ENCODE data around the gene SNED1. TPM values are rescaled to one million over a fixed set of nuclear protein-coding genes. Genes with fewer than 3 reads are reported as not detected.

SNED1 gene
- total RNA-seq, 4 donors from 2014 or later, result 18.0 to 52.2 (median 32.5) TPM

DNA sequence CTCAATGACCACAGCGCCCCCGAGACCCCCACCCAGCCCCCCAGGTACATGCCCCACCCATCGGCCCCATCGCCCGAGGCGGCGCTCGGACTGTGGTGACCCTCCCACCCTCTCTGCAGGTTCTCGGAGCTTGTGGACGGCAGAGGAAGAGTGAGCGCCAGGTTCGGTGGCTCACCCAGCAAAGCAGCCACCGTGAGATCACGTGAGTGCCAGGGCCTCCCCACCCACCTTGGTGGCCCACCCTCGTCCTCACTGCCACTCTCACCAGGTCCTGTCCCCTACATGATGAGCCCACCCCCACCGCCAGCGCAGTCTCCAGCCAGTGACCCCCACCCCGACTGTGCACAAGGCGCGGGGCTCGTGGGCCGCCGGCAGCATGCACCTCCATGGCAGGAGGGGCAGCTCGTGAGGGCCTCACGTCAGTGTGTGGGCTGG is 73.3 kb downstream of the SNED1 start:
- no peak for DNase-seq (ENCODE audit: low spot score)
- ATAC-seq (ENCODE audit: low FRiP score), result no peak
- TF ChIP-seq, protein P1, sequence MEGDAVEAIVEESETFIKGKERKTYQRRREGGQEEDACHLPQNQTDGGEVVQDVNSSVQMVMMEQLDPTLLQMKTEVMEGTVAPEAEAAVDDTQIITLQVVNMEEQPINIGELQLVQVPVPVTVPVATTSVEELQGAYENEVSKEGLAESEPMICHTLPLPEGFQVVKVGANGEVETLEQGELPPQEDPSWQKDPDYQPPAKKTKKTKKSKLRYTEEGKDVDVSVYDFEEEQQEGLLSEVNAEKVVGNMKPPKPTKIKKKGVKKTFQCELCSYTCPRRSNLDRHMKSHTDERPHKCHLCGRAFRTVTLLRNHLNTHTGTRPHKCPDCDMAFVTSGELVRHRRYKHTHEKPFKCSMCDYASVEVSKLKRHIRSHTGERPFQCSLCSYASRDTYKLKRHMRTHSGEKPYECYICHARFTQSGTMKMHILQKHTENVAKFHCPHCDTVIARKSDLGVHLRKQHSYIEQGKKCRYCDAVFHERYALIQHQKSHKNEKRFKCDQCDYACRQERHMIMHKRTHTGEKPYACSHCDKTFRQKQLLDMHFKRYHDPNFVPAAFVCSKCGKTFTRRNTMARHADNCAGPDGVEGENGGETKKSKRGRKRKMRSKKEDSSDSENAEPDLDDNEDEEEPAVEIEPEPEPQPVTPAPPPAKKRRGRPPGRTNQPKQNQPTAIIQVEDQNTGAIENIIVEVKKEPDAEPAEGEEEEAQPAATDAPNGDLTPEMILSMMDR (IDR thresholded peaks at IDR 0.05), result no peak

DNA sequence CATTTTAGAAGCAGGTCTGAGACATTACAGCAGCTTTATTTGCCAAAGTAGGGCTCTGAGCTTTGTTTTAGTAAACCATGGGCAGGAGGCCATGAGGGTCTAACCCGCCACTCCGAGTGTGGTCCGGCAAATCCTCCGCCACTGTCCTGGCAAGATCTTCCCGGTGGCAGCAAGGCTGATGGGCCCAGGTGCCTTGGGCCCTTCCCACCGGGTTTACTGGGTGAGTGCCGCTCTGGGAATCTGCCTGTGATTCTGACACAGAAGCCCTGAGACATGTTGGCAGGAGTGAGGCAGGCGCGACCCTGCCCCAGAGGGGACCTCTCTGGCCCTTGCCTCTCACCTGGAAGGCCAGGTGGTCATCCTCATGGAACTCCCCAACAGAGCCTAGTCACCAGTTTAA is 73.7 kb downstream of the SNED1 start:
- DNase-seq (ENCODE audit: low spot score), result no peak
- no peak for ATAC-seq (ENCODE audit: low FRiP score)
- TF ChIP-seq, protein P1 (IDR thresholded peaks at IDR 0.05), result no peak

DNA sequence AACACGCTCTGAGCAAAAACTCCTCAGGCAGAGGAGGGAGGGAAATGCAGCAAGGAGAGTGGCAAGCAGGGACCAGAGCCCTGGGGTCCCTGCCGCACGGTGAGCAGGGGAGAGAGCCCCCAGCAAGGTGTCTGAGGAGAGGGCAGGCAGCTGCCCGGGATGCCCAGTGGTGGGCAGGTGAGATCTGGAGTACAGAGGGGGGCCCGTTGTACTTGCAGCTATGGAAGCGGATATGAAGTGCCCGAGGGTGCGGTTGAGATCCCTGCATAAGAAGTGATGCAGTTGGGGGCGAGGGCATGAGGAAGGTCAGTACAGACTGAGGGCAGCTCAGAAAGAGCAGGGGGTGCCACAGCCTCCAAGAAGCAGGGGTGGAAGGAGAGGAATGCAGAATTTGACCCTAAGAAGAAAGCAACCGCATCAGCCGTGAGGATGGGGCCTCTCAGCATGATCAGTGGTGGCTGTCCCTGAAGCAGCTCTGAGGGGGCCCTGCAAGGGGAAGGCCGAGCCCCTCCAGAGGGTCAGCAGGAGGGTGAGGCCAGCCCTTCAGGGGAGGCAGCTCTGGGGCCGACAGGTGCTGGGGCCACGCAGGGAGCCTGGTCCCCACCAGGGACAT is 74.2 kb downstream of the SNED1 start:
- TF ChIP-seq, protein P1 (IDR thresholded peaks at IDR 0.05), result no peak
- ATAC-seq (ENCODE audit: low FRiP score) (no peak), DNase-seq (ENCODE audit: low spot score) (no peak)

DNA sequence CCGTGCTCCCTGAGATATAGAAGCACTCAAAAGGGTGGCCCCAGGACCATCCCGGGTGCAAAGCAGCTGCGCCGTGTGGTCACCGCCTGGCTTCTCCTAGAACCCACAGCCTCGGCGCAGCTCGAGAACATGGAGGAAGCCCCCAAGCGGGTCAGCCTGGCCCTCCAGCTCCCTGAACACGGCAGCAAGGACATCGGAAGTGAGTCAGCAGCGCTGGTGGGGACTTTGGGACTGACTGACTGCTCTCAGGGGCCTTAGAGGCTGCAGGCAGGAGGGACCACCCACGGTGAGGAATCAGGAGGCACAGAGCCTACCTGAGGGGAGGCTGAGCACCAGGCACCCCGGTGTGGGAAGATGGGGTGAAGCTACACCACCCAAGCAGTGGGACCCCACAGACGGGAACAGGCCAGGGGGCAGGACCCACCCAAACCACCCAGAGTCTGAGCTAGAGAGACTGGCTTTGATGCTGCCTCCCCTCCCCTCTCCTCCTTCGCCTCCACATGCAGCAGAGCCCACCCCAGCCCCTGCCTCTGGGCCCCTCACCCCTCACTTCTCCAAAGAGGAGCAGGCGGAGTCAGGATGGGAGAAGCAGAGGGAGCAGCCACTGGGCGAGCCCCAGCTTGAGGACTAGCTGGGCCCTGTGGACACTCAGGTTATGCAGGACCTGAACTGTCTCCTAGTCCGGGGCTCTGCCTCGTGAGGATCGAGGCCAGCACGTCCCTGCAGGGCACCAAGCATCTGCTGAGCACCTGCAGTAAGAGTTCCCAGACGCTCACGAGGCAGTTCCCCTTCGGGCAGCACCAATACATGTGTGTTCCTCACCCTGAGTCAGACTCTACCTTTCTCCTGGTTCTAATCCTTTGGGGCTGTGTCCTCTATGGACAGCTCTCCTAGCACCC is 75.0 kb downstream of the SNED1 start:
- no peak for ATAC-seq (ENCODE audit: low FRiP score)
- DNase-seq (ENCODE audit: low spot score), result no peak

DNA sequence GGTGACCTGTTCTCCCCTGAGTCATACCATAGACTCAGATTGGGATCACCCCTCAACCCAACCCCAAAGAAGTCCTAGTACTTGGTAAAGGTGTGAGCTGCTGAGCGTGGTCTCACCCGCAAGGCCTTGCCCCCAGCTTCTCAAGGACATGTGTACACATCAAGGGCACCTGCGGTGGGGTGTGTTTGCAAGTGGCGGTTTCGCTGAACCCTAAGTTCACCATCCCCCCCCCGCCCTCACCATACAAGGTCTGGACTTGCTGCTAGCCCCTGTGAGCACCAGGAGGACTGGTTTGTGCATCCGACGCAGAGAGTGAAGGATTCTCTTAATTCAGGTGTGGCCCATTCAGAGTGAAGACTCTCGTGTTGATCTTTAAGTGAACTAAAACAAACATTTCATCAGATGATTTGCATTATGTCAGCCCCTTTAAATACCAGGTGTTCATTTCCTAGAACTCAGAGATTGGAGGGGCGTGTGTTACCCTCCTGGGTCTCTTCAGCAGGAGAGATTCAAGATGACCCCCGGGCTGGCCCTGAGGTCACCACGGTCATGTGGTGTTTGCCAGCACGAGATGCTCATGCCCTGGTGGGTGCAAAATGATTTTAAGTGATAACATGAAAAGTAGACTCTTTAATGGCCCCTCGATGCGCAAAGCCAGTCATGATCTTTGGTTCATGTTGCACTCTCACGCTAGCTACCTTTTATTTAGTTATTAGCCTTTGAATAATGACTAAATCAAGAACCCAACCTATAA is 75.8 kb downstream of the SNED1 start:
- ATAC-seq (ENCODE audit: low FRiP score), result no peak
- TF ChIP-seq, protein P1 (IDR thresholded peaks at IDR 0.05), result no peak
- no peak for DNase-seq (ENCODE audit: low spot score)

More for the DNA sequence above, 75.0 kb downstream of the SNED1 start:
- TF ChIP-seq, protein P1 (IDR thresholded peaks at IDR 0.05), result no peak

DNA sequence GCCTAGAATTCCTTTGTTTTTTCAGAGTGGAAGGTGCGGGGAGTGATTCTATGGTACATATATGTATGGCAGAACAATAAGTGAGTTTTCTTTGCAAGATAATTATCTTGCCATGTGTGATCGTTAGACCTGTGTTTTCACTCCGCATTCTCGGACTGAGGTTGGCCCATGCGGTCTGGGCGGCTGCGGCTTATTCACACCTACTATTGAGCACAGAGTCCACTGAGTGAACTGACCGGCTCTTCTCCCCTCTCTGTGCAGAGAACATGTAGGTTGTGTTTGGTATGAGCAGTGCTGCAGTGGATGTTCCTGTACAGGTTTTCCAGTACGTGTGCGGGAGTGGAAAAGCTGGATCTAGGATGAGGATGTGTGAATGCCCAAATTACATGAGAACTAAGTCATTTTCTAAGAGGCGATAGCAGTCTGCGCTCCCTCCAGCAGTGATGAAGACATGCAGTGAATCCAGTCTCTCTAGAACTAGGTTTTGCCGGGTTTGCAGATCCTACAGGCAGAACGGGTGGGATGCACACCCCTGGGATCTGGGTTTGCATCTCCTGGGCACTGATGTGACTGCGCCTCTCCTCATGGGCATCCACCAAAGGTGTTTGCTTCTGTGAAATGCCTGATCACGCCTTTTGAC is 76.6 kb downstream of the SNED1 start:
- TF ChIP-seq, protein P1 (IDR thresholded peaks at IDR 0.05), result no peak
- DNase-seq (ENCODE audit: low spot score), result no peak

More for the DNA sequence above, 76.6 kb downstream of the SNED1 start:
- ATAC-seq (ENCODE audit: low FRiP score), result no peak
